ENCODE results near the gene SOX13. TPM values are rescaled to one million over a fixed set of nuclear protein-coding genes. Genes with fewer than 3 reads are reported as not detected.

Gene SOX13
- total RNA-seq, 1 experiment from 2014 or later, result 35.6 TPM

DNA sequence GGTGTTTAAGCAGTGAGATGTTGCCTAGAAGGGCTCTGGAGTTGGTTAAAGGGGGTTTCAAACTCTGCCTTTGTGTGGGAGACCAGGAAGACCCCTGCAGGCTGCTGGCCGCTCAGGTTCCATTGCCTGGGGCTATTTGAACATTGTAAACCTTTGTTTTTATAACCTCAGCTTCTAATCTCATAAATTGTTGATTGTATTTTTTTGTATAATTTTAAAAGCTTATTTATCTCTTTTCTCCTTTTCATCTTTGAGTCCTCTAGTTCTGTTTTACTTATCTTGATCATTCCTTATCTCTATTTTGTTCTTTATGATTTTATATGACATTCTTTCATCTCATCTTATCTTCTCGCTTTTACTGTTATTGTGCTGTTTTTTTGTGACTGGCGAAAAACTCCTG is 45.5 kb upstream of the SOX13 start:
- Histone ChIP-seq H3K4me3 (replicated peaks in 1 of 2; ENCODE audit: low read depth in 1 of 2, low read length in 2 of 2) (no peak overlapping the region), H3K27me3 (ENCODE audit: insufficient read depth, low read length) (no peaks in the 10 kb centered on the region; the same call in 1 of the 2 replicates), H3K36me3 (ENCODE audit: control insufficient read depth in 1 of 2, insufficient read depth in 2 of 2, low read length in 2 of 2) (no peaks in the 10 kb centered on the region), H3K27ac (ENCODE audit: low read depth, low read length) (no peak overlapping the region), H3K9me2 (ENCODE audit: insufficient read depth) (no peaks in the 10 kb centered on the region), H3K4me1 (ENCODE audit: control insufficient read depth in 1 of 2, insufficient read depth in 2 of 2, low read length in 2 of 2) (peaks cover 9 to 23% of the 10 kb centered on the region in 2 experiments), H4K20me1 (ENCODE audit: insufficient read depth) (no peaks in the 10 kb centered on the region), H3K9ac (ENCODE audit: low read length) (no peak overlapping the region), H2AFZ (ENCODE audit: low read depth, low read length, poor library complexity, severe bottlenecking) (no peak overlapping the region), H3K4me2 (ENCODE audit: low read length) (no peak overlapping the region), H3K79me2 (ENCODE audit: insufficient read depth, low read length) (no peaks in the 10 kb centered on the region), H3K9me3 (ENCODE audit: control insufficient read depth in 1 of 2, insufficient read depth in 1 of 2, low read depth in 1 of 2, low read length in 2 of 2) (no peaks in the 10 kb centered on the region)
- ChIA-PET CTCF (no interaction called here), POLR2A (no interaction called here), RAD21 (ENCODE audit: low non-redundant PET in 1 of 2, low total read pairs in 2 of 2, uncharacterized antibody in 2 of 2, unreplicated experiment in 2 of 2) (no interaction called here)
- TF ChIP-seq SRF (IDR thresholded peaks at IDR 0.05; ENCODE audit: low read depth) (no peak), POLR2A (IDR thresholded peaks at IDR 0.05; ENCODE audit: borderline replicate concordance, extremely low read depth, insufficient read depth, insufficient read length) (no peak), JUND (IDR thresholded peaks at IDR 0.05) (no peak), ELF1 (IDR thresholded peaks at IDR 0.05; ENCODE audit: borderline replicate concordance, low read depth) (no peak), ATF3 (IDR thresholded peaks at IDR 0.05) (no peak)
- TF ChIP-seq, protein P1, sequence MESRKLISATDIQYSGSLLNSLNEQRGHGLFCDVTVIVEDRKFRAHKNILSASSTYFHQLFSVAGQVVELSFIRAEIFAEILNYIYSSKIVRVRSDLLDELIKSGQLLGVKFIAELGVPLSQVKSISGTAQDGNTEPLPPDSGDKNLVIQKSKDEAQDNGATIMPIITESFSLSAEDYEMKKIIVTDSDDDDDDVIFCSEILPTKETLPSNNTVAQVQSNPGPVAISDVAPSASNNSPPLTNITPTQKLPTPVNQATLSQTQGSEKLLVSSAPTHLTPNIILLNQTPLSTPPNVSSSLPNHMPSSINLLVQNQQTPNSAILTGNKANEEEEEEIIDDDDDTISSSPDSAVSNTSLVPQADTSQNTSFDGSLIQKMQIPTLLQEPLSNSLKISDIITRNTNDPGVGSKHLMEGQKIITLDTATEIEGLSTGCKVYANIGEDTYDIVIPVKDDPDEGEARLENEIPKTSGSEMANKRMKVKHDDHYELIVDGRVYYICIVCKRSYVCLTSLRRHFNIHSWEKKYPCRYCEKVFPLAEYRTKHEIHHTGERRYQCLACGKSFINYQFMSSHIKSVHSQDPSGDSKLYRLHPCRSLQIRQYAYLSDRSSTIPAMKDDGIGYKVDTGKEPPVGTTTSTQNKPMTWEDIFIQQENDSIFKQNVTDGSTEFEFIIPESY (IDR thresholded peaks at IDR 0.05; ENCODE audit: extremely low read depth, insufficient replicate concordance, low read length), result no peak
- no peak for ATAC-seq
- no TSS peak for BruUV-seq (replicated peaks)
- DNase-seq (ENCODE audit: low read depth, low spot score), result no peak
- intact Hi-C loops (cut with micrococcal nuclease), result no loop called here

DNA sequence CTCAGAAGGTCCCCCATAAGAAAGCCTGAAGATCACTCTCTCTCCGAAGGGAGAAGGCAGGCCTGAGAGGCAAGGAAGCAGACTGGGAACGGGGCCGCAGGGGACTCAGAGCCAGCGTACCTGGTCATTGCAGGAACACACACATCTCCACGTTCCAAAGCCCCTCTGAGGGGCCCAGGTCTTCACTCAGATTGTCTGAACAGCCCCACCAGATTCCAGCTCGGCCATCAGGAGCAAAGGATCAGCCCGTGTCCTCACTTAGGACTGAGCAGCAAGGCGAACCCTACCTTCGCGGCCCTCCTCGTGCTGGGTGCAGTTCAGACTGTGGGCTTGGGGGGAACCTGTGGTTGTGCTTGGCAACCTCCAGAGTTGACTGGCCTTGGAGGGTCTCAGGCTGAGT is 43.9 kb upstream of the SOX13 start:
- Histone ChIP-seq H3K36me3 (ENCODE audit: control insufficient read depth in 1 of 2, insufficient read depth in 2 of 2, low read length in 2 of 2) (no peaks in the 10 kb centered on the region), H3K27me3 (ENCODE audit: insufficient read depth, low read length) (no peaks in the 10 kb centered on the region; the same call in 1 of the 2 replicates), H2AFZ (ENCODE audit: low read depth, low read length, poor library complexity, severe bottlenecking) (no peak overlapping the region), H4K20me1 (ENCODE audit: insufficient read depth) (no peaks in the 10 kb centered on the region), H3K27ac (ENCODE audit: low read depth, low read length) (no peak overlapping the region), H3K9me2 (ENCODE audit: insufficient read depth) (no peaks in the 10 kb centered on the region), H3K9me3 (ENCODE audit: control insufficient read depth in 1 of 2, insufficient read depth in 1 of 2, low read depth in 1 of 2, low read length in 2 of 2) (no peaks in the 10 kb centered on the region), H3K4me1 (ENCODE audit: control insufficient read depth in 1 of 2, insufficient read depth in 2 of 2, low read length in 2 of 2) (peaks cover 12 to 28% of the 10 kb centered on the region in 2 experiments), H3K79me2 (ENCODE audit: insufficient read depth, low read length) (no peaks in the 10 kb centered on the region), H3K9ac (ENCODE audit: low read length) (no peak overlapping the region), H3K4me3 (replicated peaks in 1 of 2; ENCODE audit: low read depth in 1 of 2, low read length in 2 of 2) (no peak overlapping the region), H3K4me2 (ENCODE audit: low read length) (no peak overlapping the region)
- TF ChIP-seq CBX3 (IDR thresholded peaks at IDR 0.05; ENCODE audit: low read depth), result no peak
- TF ChIP-seq SIN3A (IDR thresholded peaks at IDR 0.05; ENCODE audit: low read depth), result no peak
- no peak for TF ChIP-seq CTCF (IDR thresholded peaks at IDR 0.05 in 2 of 3, conservative IDR thresholded peaks at IDR 0.05 in 1 of 3; ENCODE audit: borderline replicate concordance in 1 of 3, insufficient read depth in 1 of 3, low read depth in 2 of 3, low read length in 2 of 3)
- no peak for TF ChIP-seq SP1 (IDR thresholded peaks at IDR 0.05; ENCODE audit: low read depth)
- TF ChIP-seq, protein P1 (IDR thresholded peaks at IDR 0.05; ENCODE audit: extremely low read depth, insufficient replicate concordance, low read length), result no peak
- TF ChIP-seq ZFX (IDR thresholded peaks at IDR 0.05), result no peak
- TF ChIP-seq YY1 (IDR thresholded peaks at IDR 0.05; ENCODE audit: extremely low read depth, insufficient replicate concordance, low read depth, low read length), result no peak
- no peak for TF ChIP-seq MAX (IDR thresholded peaks at IDR 0.05)
- no peak for TF ChIP-seq EZH2 (IDR thresholded peaks at IDR 0.05)
- no peak for TF ChIP-seq EZH2phosphoT487 (IDR thresholded peaks at IDR 0.05; ENCODE audit: borderline replicate concordance)
- TF ChIP-seq ELF1 (IDR thresholded peaks at IDR 0.05; ENCODE audit: borderline replicate concordance, low read depth), result no peak
- ATAC-seq, result no peak
- POLR2A ChIA-PET, result no interaction called here
- intact Hi-C loops (cut with micrococcal nuclease), result no loop called here
- RAD21 ChIA-PET (ENCODE audit: low non-redundant PET in 1 of 2, low total read pairs in 2 of 2, uncharacterized antibody in 2 of 2, unreplicated experiment in 2 of 2), result no interaction called here
- DNase-seq (ENCODE audit: low read depth, low spot score), result no peak
- CTCF ChIA-PET, result no interaction called here
- no TSS peak for BruUV-seq (replicated peaks)
